K562 (cell line): ENCODE data around the gene RSBN1L. TPM values are rescaled to one million over a fixed set of nuclear protein-coding genes. Genes with fewer than 3 reads are reported as not detected.

Experiments
- ARHGAP35 ChIP-seq: fragments of 450-650 bp; IDR thresholded peaks from 2 replicates; pipeline ENCODE4 v1.6.1; 2018; ENCODE audit not compliant: partially characterized antibody
- CCNT2 ChIP-seq: IDR thresholded peaks from 2 replicates; pipeline ENCODE4 v1.6.1; 2011; ENCODE audit warnings: borderline replicate concordance, low read depth, mild to moderate bottlenecking, moderate library complexity, mixed read lengths, low read length; ENCODE audit not compliant: insufficient read length; ENCODE audit errors: extremely low read depth
- HDGF ChIP-seq: fragments of 450-650 bp; IDR thresholded peaks from 2 replicates; pipeline ENCODE4 v1.6.1; 2016
- KLF6 ChIP-seq: fragments of 250-450 bp; sonication (Bioruptor Pico); IDR thresholded peaks from 2 replicates; pipeline ENCODE4 v1.4.0; 2020; ENCODE audit warnings: mild to moderate bottlenecking, moderate library complexity, borderline replicate concordance
- TOE1 ChIP-seq, 2 experiments: fragments of 450-650 bp in 1 of 2; sonication (generic) in 1 of 2; formaldehyde crosslinking in 1 of 2; IDR thresholded peaks; 2 replicates each; pipeline versions ENCODE4 v1.7.1 to v1.8.0; 2016 to 2022; ENCODE audit warnings: borderline replicate concordance in 2 of 2, mild to moderate bottlenecking in 2 of 2, antibody characterized with exemption in 1 of 2, inconsistent platforms in 1 of 2, low read depth in 1 of 2, missing genetic modification reagents in 1 of 2, moderate library complexity in 1 of 2
- ZNF184 ChIP-seq: sonication (generic); formaldehyde crosslinking; IDR thresholded peaks from 2 replicates; pipeline ENCODE4 v1.5.0; 2020; ENCODE audit warnings: missing genetic modification reagents
- polyA plus RNA-seq, 8 experiments: library from polyadenylated mRNA; depleted of rRNA in 4 of 8; stranded (reverse) in 5 of 8; unstranded in 3 of 8; fragments of >200 nt; fragmentation: Nextera tagmentation in 2 of 8; fragmentation: Illumina TruSeq in 1 of 8; extraction: Ambion mirVana in 2 of 8; extraction: Trizol in 1 of 8; gene quantifications; 2 replicates each; pipeline versions ENCODE4 v1.2.1 to v1.2.3, GENCODE V29; 2011 to 2014; ENCODE audit warnings: inconsistent platforms in 1 of 8, missing spikeins in 1 of 8
- total RNA-seq, 7 experiments: library from RNA; depleted of rRNA in 6 of 7; stranded (reverse); fragments of >200 nt in 6 of 7; fragmentation: Illumina TruSeq in 2 of 7; extraction: Trizol in 2 of 7; gene quantifications; 2 replicates each; pipeline versions ENCODE4 v1.2.1 to v1.2.3, GENCODE V29; 2011 to 2021; ENCODE audit warnings: low replicate concordance in 1 of 7
- TF ChIP-seq, protein P1 (sequence below): fragments of 450-650 bp; IDR thresholded peaks from 2 replicates; pipeline ENCODE4 v1.6.1; 2016; ENCODE audit warnings: antibody characterized with exemption
- TF ChIP-seq, protein P2 (sequence below), 2 experiments: fragments of 150-350 bp in 1 of 2; IDR thresholded peaks; 2 replicates each; pipeline ENCODE4 v1.6.1; 2012 to 2016; ENCODE audit warnings: low read depth in 2 of 2, low read length in 2 of 2, mild to moderate bottlenecking in 1 of 2, moderate library complexity in 1 of 2
- TF ChIP-seq, protein P3 (sequence below): sonication (generic); formaldehyde crosslinking; IDR thresholded peaks from 2 replicates; pipeline ENCODE4 v1.5.0; 2020; ENCODE audit warnings: missing genetic modification reagents
- TF ChIP-seq, protein P4 (sequence below): sonication (generic); formaldehyde crosslinking; IDR thresholded peaks from 2 replicates; pipeline ENCODE4 v1.8.1; 2023; ENCODE audit warnings: missing genetic modification reagents, mild to moderate bottlenecking, borderline replicate concordance

RSBN1L gene
- total and polyA plus RNA-seq, 9 of the 15 experiments (the other 6 are each of a cell fraction or from before 2014, with no cell fraction given): 6.2 to 35.2 (median 20.1) TPM

DNA sequence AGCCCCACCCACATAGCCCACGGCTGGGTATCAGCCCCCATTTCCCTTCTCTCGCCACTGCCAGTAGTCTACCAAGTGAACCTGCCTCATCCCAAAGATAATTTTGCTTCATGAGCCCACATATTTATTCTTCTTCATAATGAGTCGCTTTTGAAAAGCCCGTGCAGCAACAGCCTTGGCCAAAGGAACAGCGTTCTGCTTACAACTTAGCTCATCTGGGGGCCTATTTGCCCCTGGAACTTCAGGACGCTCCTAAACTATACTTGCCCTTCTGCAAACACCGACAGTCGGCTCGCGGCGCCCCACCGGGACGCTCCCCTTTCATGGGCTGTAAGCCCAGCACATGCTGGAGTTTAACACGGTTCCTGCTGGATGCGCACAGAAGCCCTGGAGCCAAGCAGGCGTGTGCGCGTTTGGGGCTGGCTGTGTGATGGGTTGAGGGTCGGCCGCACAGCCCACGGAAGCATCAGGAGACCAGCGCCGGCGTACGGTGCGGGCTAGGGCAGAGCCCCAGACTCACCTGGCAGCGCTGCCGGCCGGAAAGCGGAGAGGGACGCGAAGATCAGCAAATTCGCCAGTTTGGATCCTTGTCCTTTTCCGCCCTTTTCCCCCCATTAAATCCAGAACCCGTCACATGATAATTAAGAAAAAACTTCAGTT, 101.6 kb downstream of the RSBN1L start (continued):
- peak; percentile 55; the same call in 1 of the 2 replicates for TF ChIP-seq KLF6 (CRISPR knock-in tag)
- TF ChIP-seq, protein P1, sequence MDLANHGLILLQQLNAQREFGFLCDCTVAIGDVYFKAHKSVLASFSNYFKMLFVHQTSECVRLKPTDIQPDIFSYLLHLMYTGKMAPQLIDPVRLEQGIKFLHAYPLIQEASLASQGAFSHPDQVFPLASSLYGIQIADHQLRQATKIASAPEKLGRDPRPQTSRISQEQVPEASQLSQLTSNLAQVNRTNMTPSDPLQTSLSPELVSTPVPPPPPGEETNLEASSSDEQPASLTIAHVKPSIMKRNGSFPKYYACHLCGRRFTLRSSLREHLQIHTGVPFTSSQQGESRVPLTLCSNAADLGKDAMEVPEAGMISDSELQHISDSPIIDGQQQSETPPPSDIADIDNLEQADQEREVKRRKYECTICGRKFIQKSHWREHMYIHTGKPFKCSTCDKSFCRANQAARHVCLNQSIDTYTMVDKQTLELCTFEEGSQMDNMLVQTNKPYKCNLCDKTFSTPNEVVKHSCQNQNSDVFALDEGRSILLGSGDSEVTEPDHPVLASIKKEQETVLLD: peak; percentile 25; the same call in 1 of the 2 replicates
- TF ChIP-seq, protein P2, sequence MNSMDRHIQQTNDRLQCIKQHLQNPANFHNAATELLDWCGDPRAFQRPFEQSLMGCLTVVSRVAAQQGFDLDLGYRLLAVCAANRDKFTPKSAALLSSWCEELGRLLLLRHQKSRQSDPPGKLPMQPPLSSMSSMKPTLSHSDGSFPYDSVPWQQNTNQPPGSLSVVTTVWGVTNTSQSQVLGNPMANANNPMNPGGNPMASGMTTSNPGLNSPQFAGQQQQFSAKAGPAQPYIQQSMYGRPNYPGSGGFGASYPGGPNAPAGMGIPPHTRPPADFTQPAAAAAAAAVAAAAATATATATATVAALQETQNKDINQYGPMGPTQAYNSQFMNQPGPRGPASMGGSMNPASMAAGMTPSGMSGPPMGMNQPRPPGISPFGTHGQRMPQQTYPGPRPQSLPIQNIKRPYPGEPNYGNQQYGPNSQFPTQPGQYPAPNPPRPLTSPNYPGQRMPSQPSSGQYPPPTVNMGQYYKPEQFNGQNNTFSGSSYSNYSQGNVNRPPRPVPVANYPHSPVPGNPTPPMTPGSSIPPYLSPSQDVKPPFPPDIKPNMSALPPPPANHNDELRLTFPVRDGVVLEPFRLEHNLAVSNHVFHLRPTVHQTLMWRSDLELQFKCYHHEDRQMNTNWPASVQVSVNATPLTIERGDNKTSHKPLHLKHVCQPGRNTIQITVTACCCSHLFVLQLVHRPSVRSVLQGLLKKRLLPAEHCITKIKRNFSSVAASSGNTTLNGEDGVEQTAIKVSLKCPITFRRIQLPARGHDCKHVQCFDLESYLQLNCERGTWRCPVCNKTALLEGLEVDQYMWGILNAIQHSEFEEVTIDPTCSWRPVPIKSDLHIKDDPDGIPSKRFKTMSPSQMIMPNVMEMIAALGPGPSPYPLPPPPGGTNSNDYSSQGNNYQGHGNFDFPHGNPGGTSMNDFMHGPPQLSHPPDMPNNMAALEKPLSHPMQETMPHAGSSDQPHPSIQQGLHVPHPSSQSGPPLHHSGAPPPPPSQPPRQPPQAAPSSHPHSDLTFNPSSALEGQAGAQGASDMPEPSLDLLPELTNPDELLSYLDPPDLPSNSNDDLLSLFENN (IDR thresholded peaks at IDR 0.05; ENCODE audit: low read depth in 2 of 2, low read length in 2 of 2): 0 out of 4 replicates have a peak, but pooled peaks of 1 of the 2 experiments have one; percentile 7
- TF ChIP-seq, protein P3, sequence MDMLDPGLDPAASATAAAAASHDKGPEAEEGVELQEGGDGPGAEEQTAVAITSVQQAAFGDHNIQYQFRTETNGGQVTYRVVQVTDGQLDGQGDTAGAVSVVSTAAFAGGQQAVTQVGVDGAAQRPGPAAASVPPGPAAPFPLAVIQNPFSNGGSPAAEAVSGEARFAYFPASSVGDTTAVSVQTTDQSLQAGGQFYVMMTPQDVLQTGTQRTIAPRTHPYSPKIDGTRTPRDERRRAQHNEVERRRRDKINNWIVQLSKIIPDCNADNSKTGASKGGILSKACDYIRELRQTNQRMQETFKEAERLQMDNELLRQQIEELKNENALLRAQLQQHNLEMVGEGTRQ: no peak
- no peak for TF ChIP-seq TOE1 (IDR thresholded peaks at IDR 0.05; ENCODE audit: borderline replicate concordance)
- peak; percentile 71; the same call in 1 of the 2 replicates for TF ChIP-seq TOE1 (CRISPR knock-in tag; IDR thresholded peaks at IDR 0.05; ENCODE audit: borderline replicate concordance, low read depth)
- TF ChIP-seq HDGF: no peak
- no peak for TF ChIP-seq ZNF184 (CRISPR knock-in tag)
- TF ChIP-seq, protein P4, sequence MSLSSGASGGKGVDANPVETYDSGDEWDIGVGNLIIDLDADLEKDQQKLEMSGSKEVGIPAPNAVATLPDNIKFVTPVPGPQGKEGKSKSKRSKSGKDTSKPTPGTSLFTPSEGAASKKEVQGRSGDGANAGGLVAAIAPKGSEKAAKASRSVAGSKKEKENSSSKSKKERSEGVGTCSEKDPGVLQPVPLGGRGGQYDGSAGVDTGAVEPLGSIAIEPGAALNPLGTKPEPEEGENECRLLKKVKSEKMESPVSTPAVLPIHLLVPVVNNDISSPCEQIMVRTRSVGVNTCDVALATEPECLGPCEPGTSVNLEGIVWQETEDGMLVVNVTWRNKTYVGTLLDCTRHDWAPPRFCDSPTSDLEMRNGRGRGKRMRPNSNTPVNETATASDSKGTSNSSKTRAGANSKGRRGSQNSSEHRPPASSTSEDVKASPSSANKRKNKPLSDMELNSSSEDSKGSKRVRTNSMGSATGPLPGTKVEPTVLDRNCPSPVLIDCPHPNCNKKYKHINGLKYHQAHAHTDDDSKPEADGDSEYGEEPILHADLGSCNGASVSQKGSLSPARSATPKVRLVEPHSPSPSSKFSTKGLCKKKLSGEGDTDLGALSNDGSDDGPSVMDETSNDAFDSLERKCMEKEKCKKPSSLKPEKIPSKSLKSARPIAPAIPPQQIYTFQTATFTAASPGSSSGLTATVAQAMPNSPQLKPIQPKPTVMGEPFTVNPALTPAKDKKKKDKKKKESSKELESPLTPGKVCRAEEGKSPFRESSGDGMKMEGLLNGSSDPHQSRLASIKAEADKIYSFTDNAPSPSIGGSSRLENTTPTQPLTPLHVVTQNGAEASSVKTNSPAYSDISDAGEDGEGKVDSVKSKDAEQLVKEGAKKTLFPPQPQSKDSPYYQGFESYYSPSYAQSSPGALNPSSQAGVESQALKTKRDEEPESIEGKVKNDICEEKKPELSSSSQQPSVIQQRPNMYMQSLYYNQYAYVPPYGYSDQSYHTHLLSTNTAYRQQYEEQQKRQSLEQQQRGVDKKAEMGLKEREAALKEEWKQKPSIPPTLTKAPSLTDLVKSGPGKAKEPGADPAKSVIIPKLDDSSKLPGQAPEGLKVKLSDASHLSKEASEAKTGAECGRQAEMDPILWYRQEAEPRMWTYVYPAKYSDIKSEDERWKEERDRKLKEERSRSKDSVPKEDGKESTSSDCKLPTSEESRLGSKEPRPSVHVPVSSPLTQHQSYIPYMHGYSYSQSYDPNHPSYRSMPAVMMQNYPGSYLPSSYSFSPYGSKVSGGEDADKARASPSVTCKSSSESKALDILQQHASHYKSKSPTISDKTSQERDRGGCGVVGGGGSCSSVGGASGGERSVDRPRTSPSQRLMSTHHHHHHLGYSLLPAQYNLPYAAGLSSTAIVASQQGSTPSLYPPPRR (CRISPR knock-in tag): peak; percentile 69; the same call in 1 of the 2 replicates
- no peak for TF ChIP-seq ARHGAP35
- peak; percentile 55 for TF ChIP-seq CCNT2
